Measurements from ENCODE around the gene RHBDD3. TPM values are rescaled to one million over a fixed set of nuclear protein-coding genes. Genes with fewer than 3 reads are reported as not detected.

Gene RHBDD3
- total RNA-seq, 4 donors from 2014 or later, result 8.9 to 24.1 (median 20.5) TPM

GRCh38 chr22:29275819-29276565, 8.2 kb upstream of the RHBDD3 start:
- no peak for TF ChIP-seq POLR2A (IDR thresholded peaks at IDR 0.05)
- TF ChIP-seq CTCF (IDR thresholded peaks at IDR 0.05), result no peak
- DNase-seq (ENCODE audit: low spot score in 2 of 2), result no peak
- H3K4me3 ChIP-seq (ENCODE audit: low read depth, poor library complexity, severe bottlenecking), result no peak overlapping the region
- intact Hi-C loops (cut with DNase I; ENCODE audit: low total_unique reads), result no loop called here
- WGBS, 2 donors, result 51 to 62% methylated on average over 3 of the region's 3 CpGs

DNA sequence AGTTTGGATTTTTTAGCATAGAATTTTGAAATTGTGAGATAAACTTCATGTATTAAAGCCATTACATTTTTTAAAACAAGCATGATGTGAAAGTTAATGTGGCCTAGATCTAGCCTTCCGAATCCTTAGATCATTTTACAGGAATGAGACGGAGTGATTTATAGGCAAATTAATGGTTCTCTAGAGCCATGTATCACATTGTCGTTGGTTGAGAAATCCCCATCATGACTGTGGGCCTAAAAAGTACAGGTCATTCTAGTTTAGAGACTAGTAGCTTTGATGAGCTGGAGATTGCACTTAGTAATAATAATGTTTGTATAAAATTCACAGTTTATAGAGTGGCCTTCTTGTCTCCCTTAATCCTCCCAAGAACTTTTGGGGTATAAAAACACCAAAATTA, 7.4 kb upstream of the RHBDD3 start:
- intact Hi-C loops (cut with DNase I; ENCODE audit: low total_unique reads), result no loop called here
- no peak for DNase-seq (ENCODE audit: low spot score in 2 of 2)
- whole genome bisulfite sequencing, 2 donors, result 58 to 61% methylated on average over 3 of the region's 3 CpGs
- no peak overlapping the region for H3K4me3 ChIP-seq (ENCODE audit: low read depth, poor library complexity, severe bottlenecking)
- TF ChIP-seq POLR2A (IDR thresholded peaks at IDR 0.05) (no peak), CTCF (IDR thresholded peaks at IDR 0.05) (no peak)

GRCh38 chr22:29272624-29273023, 4.8 kb upstream of the RHBDD3 start:
- H3K4me3 ChIP-seq (ENCODE audit: low read depth, poor library complexity, severe bottlenecking), result no peak overlapping the region
- intact Hi-C loops (cut with DNase I; ENCODE audit: low total_unique reads), result no loop called here
- WGBS, 2 donors, result 59 to 77% methylated on average over 2 of the region's 2 CpGs
- TF ChIP-seq POLR2A (IDR thresholded peaks at IDR 0.05) (no peak), CTCF (IDR thresholded peaks at IDR 0.05) (no peak)
- no peak for DNase-seq (ENCODE audit: low spot score in 2 of 2)

GRCh38 chr22:29270475-29271271, 2.9 kb upstream of the RHBDD3 start:
- 17 to 19% methylated on average over 9 of the region's 9 CpGs for WGBS, 2 donors
- H3K4me3 ChIP-seq (ENCODE audit: low read depth, poor library complexity, severe bottlenecking), result no peak overlapping the region
- no peak for TF ChIP-seq POLR2A (IDR thresholded peaks at IDR 0.05)
- TF ChIP-seq CTCF (IDR thresholded peaks at IDR 0.05), result no peak
- no peak for DNase-seq (ENCODE audit: low spot score in 2 of 2)
- intact Hi-C loops (cut with DNase I; ENCODE audit: low total_unique reads), result no loop called here

- peak overlapping the region; percentile 89 for H3K4me3 ChIP-seq (ENCODE audit: low read depth, poor library complexity, severe bottlenecking)
- intact Hi-C loops (cut with DNase I; ENCODE audit: low total_unique reads), result no loop called here
- peak in 1 of 2 donors; percentile 61 for DNase-seq (ENCODE audit: low spot score in 2 of 2)
- WGBS, 2 donors, result 7 to 8% methylated on average over 13 of the region's 13 CpGs
- no peak for TF ChIP-seq CTCF (IDR thresholded peaks at IDR 0.05)
- no peak for TF ChIP-seq POLR2A (IDR thresholded peaks at IDR 0.05)
Observed at GRCh38 chr22:29269731-29270474, 2.1 kb upstream of the RHBDD3 start.
